KOPT-K1 (cell line): ENCODE measurements around the gene WFIKKN2.
"Not testable (repeated sequence)": the region's sequence is repeated elsewhere in the genome, so short reads cannot be mapped to it uniquely, and the experiment has no call there.

Experiments used
- H3K27ac ChIP-seq: fragments of 200-600 bp; sonication (generic); 2 replicates; pipeline ENCODE4 v1.5.1; 2016; ENCODE audit warnings: antibody characterized with exemption, mild to moderate bottlenecking, low read depth, low read length; ENCODE audit not compliant: poor library complexity, severe bottlenecking
- H3K36me3 ChIP-seq: fragments of 200-600 bp; sonication (generic); 2 replicates; pipeline ENCODE4 v1.5.1; 2017; ENCODE audit warnings: antibody characterized with exemption, mild to moderate bottlenecking, low read length, moderate library complexity; ENCODE audit not compliant: insufficient read depth
- H3K9me3 ChIP-seq: fragments of 200-600 bp; sonication (generic); 2 replicates; pipeline ENCODE4 v1.5.1; 2017; ENCODE audit warnings: antibody characterized with exemption, low read length, mild to moderate bottlenecking; ENCODE audit not compliant: insufficient read depth, poor library complexity, severe bottlenecking

WFIKKN2 gene

GRCh38 chr17:50804749-50805475 lies 30.5 kb upstream of the WFIKKN2 start:
- not testable (repeated sequence) for H3K9me3 ChIP-seq, H3K36me3 ChIP-seq

GRCh38 chr17:50805486-50805885 lies 29.9 kb upstream of the WFIKKN2 start:
- no peak overlapping the region for H3K27ac ChIP-seq
- no peaks in the 10 kb centered on the region for H3K9me3 ChIP-seq
- no peaks in the 10 kb centered on the region for H3K36me3 ChIP-seq

More at GRCh38 chr17:50804749-50805475, 30.5 kb upstream of the WFIKKN2 start:
- H3K27ac ChIP-seq, result not testable (repeated sequence)

- no peaks in the 10 kb centered on the region for H3K9me3 ChIP-seq
- no peaks in the 10 kb centered on the region for H3K36me3 ChIP-seq
- no peak overlapping the region for H3K27ac ChIP-seq
Measured at GRCh38 chr17:50806141-50806643, 29.2 kb upstream of the WFIKKN2 start.

GRCh38 chr17:50807009-50807408 lies 28.4 kb upstream of the WFIKKN2 start:
- Histone ChIP-seq H3K27ac (no peak overlapping the region), H3K9me3 (no peaks in the 10 kb centered on the region), H3K36me3 (no peaks in the 10 kb centered on the region)

- no peaks in the 10 kb centered on the region for H3K36me3 ChIP-seq
- H3K9me3 ChIP-seq, result no peaks in the 10 kb centered on the region
- no peak overlapping the region for H3K27ac ChIP-seq
Measured at GRCh38 chr17:50807675-50808074, 27.7 kb upstream of the WFIKKN2 start.

- Histone ChIP-seq H3K27ac (no peak overlapping the region), H3K36me3 (no peaks in the 10 kb centered on the region), H3K9me3 (no peaks in the 10 kb centered on the region)
Measured at GRCh38 chr17:50808413-50808812, 27.0 kb upstream of the WFIKKN2 start.

- Histone ChIP-seq H3K9me3 (no peaks in the 10 kb centered on the region), H3K27ac (no peak overlapping the region)
Measured at GRCh38 chr17:50808888-50809287, 26.5 kb upstream of the WFIKKN2 start.

GRCh38 chr17:50813583-50813982 lies 21.8 kb upstream of the WFIKKN2 start:
- H3K27ac ChIP-seq, result no peak overlapping the region
- no peaks in the 10 kb centered on the region for H3K9me3 ChIP-seq
- no peaks in the 10 kb centered on the region for H3K36me3 ChIP-seq

More at GRCh38 chr17:50808888-50809287, 26.5 kb upstream of the WFIKKN2 start:
- H3K36me3 ChIP-seq, result no peaks in the 10 kb centered on the region

- Histone ChIP-seq H3K9me3 (no peaks in the 10 kb centered on the region), H3K27ac (no peak overlapping the region), H3K36me3 (no peaks in the 10 kb centered on the region)
Measured at GRCh38 chr17:50815400-50815799, 20.0 kb upstream of the WFIKKN2 start.

GRCh38 chr17:50816271-50816670 lies 19.1 kb upstream of the WFIKKN2 start:
- no peaks in the 10 kb centered on the region for H3K36me3 ChIP-seq
- no peak overlapping the region for H3K27ac ChIP-seq
- no peaks in the 10 kb centered on the region for H3K9me3 ChIP-seq

- no peak overlapping the region for H3K27ac ChIP-seq
- no peaks in the 10 kb centered on the region for H3K9me3 ChIP-seq
- no peaks in the 10 kb centered on the region for H3K36me3 ChIP-seq
Measured at GRCh38 chr17:50816771-50817751, 18.3 kb upstream of the WFIKKN2 start.

- no peaks in the 10 kb centered on the region for H3K9me3 ChIP-seq
- H3K27ac ChIP-seq, result no peak overlapping the region
- H3K36me3 ChIP-seq, result no peaks in the 10 kb centered on the region
Measured at GRCh38 chr17:50817838-50818237, 17.5 kb upstream of the WFIKKN2 start.

GRCh38 chr17:50818261-50818660 lies 17.1 kb upstream of the WFIKKN2 start:
- Histone ChIP-seq H3K27ac (no peak overlapping the region), H3K9me3 (no peaks in the 10 kb centered on the region), H3K36me3 (no peaks in the 10 kb centered on the region)

- no peaks in the 10 kb centered on the region for H3K36me3 ChIP-seq
- H3K9me3 ChIP-seq, result no peaks in the 10 kb centered on the region
- no peak overlapping the region for H3K27ac ChIP-seq
Measured at GRCh38 chr17:50818921-50819657, 16.3 kb upstream of the WFIKKN2 start.

GRCh38 chr17:50820651-50821050 lies 14.7 kb upstream of the WFIKKN2 start:
- Histone ChIP-seq H3K27ac (no peak overlapping the region), H3K9me3 (no peaks in the 10 kb centered on the region), H3K36me3 (no peaks in the 10 kb centered on the region)
